MCF 10A (cell line): ENCODE measurements around the gene TPR. TPM values are rescaled to one million over a fixed set of nuclear protein-coding genes. Genes with fewer than 3 reads are reported as not detected.

Experiments used
- BruUV-seq: library from RNA; stranded (reverse); fragments of 400-500 nt; replicated peaks from 2 replicates; lab custom pipeline; 2021; lab: Mats Ljungman, UMichigan
- CTCF ChIA-PET: fragments of 300-600 bp; sonication (Branson Sonifier 250); formaldehyde crosslinking; extraction: SDS; loops from one replicate; lab custom pipeline; 2021; ENCODE audit warnings: antibody characterized with exemption, inconsistent platforms; lab: Yijun Ruan, JAX
- POLR2A ChIA-PET: fragments of 300-600, 350-650 bp; sonication (Branson Sonifier 250); formaldehyde crosslinking; extraction: SDS; loops from one replicate; lab custom pipeline; 2020; ENCODE audit warnings: antibody characterized with exemption, inconsistent platforms; lab: Yijun Ruan, JAX
- DNase-seq: peaks from one replicate; pipeline ENCODE4 v3.0.0-alpha.2; 2018; ENCODE audit not compliant: unreplicated experiment
- H3K27ac Mint-ChIP-seq: one replicate; pipeline ENCODE4 v1.8.0; 2022; ENCODE audit warnings: mild to moderate bottlenecking, low read depth, mixed read lengths; ENCODE audit not compliant: unreplicated experiment
- H3K27me3 Mint-ChIP-seq: one replicate; pipeline ENCODE4 v1.8.0; 2022; ENCODE audit warnings: mixed read lengths; ENCODE audit not compliant: insufficient read depth, unreplicated experiment
- H3K36me3 Mint-ChIP-seq: one replicate; pipeline ENCODE4 v1.8.0; 2022; ENCODE audit warnings: mild to moderate bottlenecking, moderate library complexity, mixed read lengths; ENCODE audit not compliant: insufficient read depth, unreplicated experiment
- H3K4me1 Mint-ChIP-seq: one replicate; pipeline ENCODE4 v1.8.0; 2022; ENCODE audit warnings: mixed read lengths; ENCODE audit not compliant: insufficient read depth, unreplicated experiment
- H3K4me3 Mint-ChIP-seq: one replicate; pipeline ENCODE4 v1.8.0; 2022; ENCODE audit warnings: mild to moderate bottlenecking, moderate library complexity, mixed read lengths; ENCODE audit not compliant: unreplicated experiment
- H3K9me3 Mint-ChIP-seq: one replicate; pipeline ENCODE4 v1.8.0; 2022; ENCODE audit warnings: mixed read lengths; ENCODE audit not compliant: unreplicated experiment
- CTCF ChIP-seq: fragments of 200-600 bp; IDR thresholded peaks from one replicate; pipeline ENCODE4 v1.8.0; 2022; ENCODE audit warnings: antibody characterized with exemption, mild to moderate bottlenecking; ENCODE audit not compliant: unreplicated experiment
- intact Hi-C: fragments of 100-400 bp; cut with micrococcal nuclease; formaldehyde crosslinking; loops from 2 replicates; pipeline ENCODE4 v1.14.1; 2022
- total RNA-seq: library from RNA; stranded (reverse); gene quantifications from 2 replicates; pipeline ENCODE4 v1.2.3, GENCODE V29; 2022

The TPR gene
- total RNA-seq, 1 experiment from 2014 or later, result 140 TPM

GRCh38 chr1:186390925-186391324, 15.9 kb upstream of the TPR start:
- CTCF ChIA-PET, result interaction anchor here (1.3 to 2.4 kb wide), 3 partner anchors 13 to 16 kb away, joined by 3 to 11 read pairs (median 3); partner anchors contain the start of genes ODR4 and TPR
- DNase-seq, result no peak
- Mint-ChIP-seq H3K27me3 (no peaks in the 10 kb centered on the region), H3K27ac (no peak overlapping the region), H3K4me3 (no peak overlapping the region), H3K9me3 (no peaks in the 10 kb centered on the region), H3K36me3 (peaks cover 89% of the 10 kb centered on the region), H3K4me1 (no peaks in the 10 kb centered on the region)
- no peak for TF ChIP-seq CTCF
- POLR2A ChIA-PET, result no interaction called here
- BruUV-seq, result no TSS peak
- intact Hi-C loops, result no loop called here

GRCh38 chr1:186386725-186387383, 11.8 kb upstream of the TPR start:
- POLR2A ChIA-PET, result interaction anchor here (2.0 to 2.1 kb wide), 2 partner anchors 12 kb away, joined by 5 to 13 read pairs; partner anchors contain the start of genes ODR4 and TPR
- no peaks in the 10 kb centered on the region for H3K4me1 Mint-ChIP-seq
- peaks cover 86% of the 10 kb centered on the region for H3K36me3 Mint-ChIP-seq
- no peak overlapping the region for H3K4me3 Mint-ChIP-seq
- intact Hi-C loops, result no loop called here
- BruUV-seq, result no TSS peak
- no peak for TF ChIP-seq CTCF
- H3K27ac Mint-ChIP-seq, result no peak overlapping the region
- no peak for DNase-seq
- H3K27me3 Mint-ChIP-seq, result no peaks in the 10 kb centered on the region
- no peaks in the 10 kb centered on the region for H3K9me3 Mint-ChIP-seq
- CTCF ChIA-PET, result interaction anchor here (0.6 to 5.4 kb wide), 3 partner anchors 12 to 854 kb away, joined by 3 to 29 read pairs (median 3); partner anchors contain the start of genes ODR4 and TPR

DNA sequence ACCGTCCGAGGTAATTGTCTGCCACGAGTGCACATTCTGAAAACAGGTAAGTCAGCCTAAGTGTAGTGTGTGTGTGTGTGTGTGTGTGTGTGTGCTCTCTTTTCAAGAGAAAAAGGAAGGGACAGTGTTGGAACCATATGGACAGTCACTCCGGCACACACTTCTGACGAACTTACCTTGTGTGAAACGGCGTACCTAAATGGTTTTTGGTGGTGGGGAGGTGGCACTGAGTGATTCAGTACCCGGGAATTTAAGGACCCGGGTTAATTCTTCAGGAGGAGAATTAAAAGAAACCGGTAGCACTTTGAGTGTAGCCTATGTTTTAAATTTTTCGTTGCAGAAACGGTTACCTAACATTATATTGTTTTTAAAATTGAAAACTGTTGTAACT, 871 bp upstream of the TPR start:
- Mint-ChIP-seq H3K27me3 (no peaks in the 10 kb centered on the region), H3K36me3 (peaks cover 47% of the 10 kb centered on the region), H3K4me1 (peaks cover 22% of the 10 kb centered on the region), H3K4me3 (peak overlapping the region; percentile 96), H3K9me3 (no peaks in the 10 kb centered on the region), H3K27ac (peak overlapping the region; percentile 100)
- BruUV-seq, result no TSS peak
- no peak for DNase-seq
- CTCF ChIA-PET, result interaction anchor here (0.6 to 2.6 kb wide), 19 partner anchors 10 to 1668 kb away, joined by 3 to 29 read pairs (median 4); partner anchors contain the start of gene PTGS2
- intact Hi-C loops, result loop anchor here (1.0 to 10.0 kb wide), 3 partner anchors 304 to 1319 kb away; partner anchors contain the start of gene PTGS2
- POLR2A ChIA-PET, result interaction anchor here (0.6 to 2.3 kb wide), 17 partner anchors 9 to 1220 kb away, joined by 3 to 13 read pairs (median 4); partner anchors contain the start of gene PTGS2
- TF ChIP-seq CTCF, result no peak
